DND-41 (cell line): ENCODE measurements around the gene KIFC3.

ENCODE experiments used
- CTCF ChIP-seq: IDR thresholded peaks from 2 replicates; pipeline ENCODE4 v1.5.1; 2012; ENCODE audit warnings: borderline replicate concordance, low read length, moderate library complexity, mild to moderate bottlenecking; ENCODE audit not compliant: poor library complexity, severe bottlenecking; ENCODE audit errors: extremely low read depth
- EZH2 ChIP-seq: IDR thresholded peaks from 3 replicates; pipeline ENCODE4 v1.6.1; 2012; ENCODE audit warnings: borderline replicate concordance, low read depth, mild to moderate bottlenecking, moderate library complexity, low read length, inconsistent platforms; ENCODE audit not compliant: severe bottlenecking

GRCh38 chr16:57725976-57726375, 76.3 kb downstream of the KIFC3 start:
- TF ChIP-seq CTCF = no peak
- no peak for TF ChIP-seq EZH2
